Pancreas (tissue), 10 donors: ENCODE results near the gene CTNNA2. TPM values are rescaled to one million over a fixed set of nuclear protein-coding genes. Genes with fewer than 3 reads are reported as not detected.

Source experiments
- ATAC-seq, 4 donors: fragments of 200-7000 bp; cut with Tn5 transposase; one replicate each; pipeline versions ENCODE4 v1.8.0 to v1.9.1; 2020; ENCODE audit warnings: mild to moderate bottlenecking in 4 of 4, moderate library complexity in 4 of 4
- DNase-seq, 6 donors: peaks; one replicate each; pipeline ENCODE4 v3.0.0-alpha.2; 2020
- FAIRE-seq: peaks from 2 replicates; lab custom pipeline; 2012; peaks lifted over from hg19 to GRCh38; lab: Jason Lieb, UNC
- H3K27ac ChIP-seq, 4 donors: fragments of 200-600 bp; sonication (generic); 1 replicate in 3 of 4; 2 replicates in 1 of 4; pipeline versions ENCODE4 v1.5.0 to v1.8.0; 2020
- H3K27me3 ChIP-seq, 4 donors: fragments of 200-600 bp; one replicate each; pipeline ENCODE4 v1.8.0; 2021
- H3K36me3 ChIP-seq, 3 donors: fragments of 200-600 bp; sonication (generic) in 1 of 3; one replicate each; pipeline versions ENCODE4 v1.5.0 to v1.8.0; 2020 to 2021
- H3K4me1 ChIP-seq, 3 donors: fragments of 200-600 bp; one replicate each; pipeline ENCODE4 v1.8.0; 2021
- H3K4me3 ChIP-seq, 4 donors: fragments of 200-600 bp; sonication (generic) in 2 of 4; one replicate each; pipeline versions ENCODE4 v1.5.0 to v1.8.0; 2020 to 2021
- H3K9me3 ChIP-seq, 4 donors: fragments of 200-600 bp; one replicate each; pipeline ENCODE4 v1.8.0; 2021
- CTCF ChIP-seq, 4 donors: fragments of 200-600 bp; sonication (generic) in 3 of 4; IDR thresholded peaks; one replicate each; pipeline versions ENCODE4 v1.5.0 to v1.8.0; 2021; ENCODE audit warnings: antibody characterized with exemption in 4 of 4
- WGBS, 2 donors: extraction: QIAGEN DNeasy Blood & Tissue Kit; methylation state at CpG; one replicate each; pipeline ENCODE4 v1.1.7; 2013; 5-methylcytosine and 5-hydroxymethylcytosine counted together
- intact Hi-C, 3 donors: fragments of 100-400 bp; cut with DNase I; formaldehyde crosslinking; loops; one replicate each; pipeline versions ENCODE4 v1.11.1 to v1.14.2; 2022
- polyA plus RNA-seq, 2 donors: library from polyadenylated mRNA; stranded (reverse); fragments of 200-250 nt; gene quantifications; one replicate each; pipeline ENCODE4 v1.2.3, GENCODE V29; 2013
- total RNA-seq, 6 donors: library from RNA; stranded (reverse); fragmentation: NEBNext Ultra II Directional in 4 of 6; extraction: Animal tissue kit (Norgen Biotek cat#: 25700) in 4 of 6; gene quantifications; one replicate each; pipeline versions ENCODE4 v1.2.1 to v1.2.4, GENCODE V29; 2021 to 2023
- donor health status: healthy with polysubstance abuse.
- donor health status: DM: no; HTN: no; CAD: no; lungs with moderate emphysema.
- donor health status: DM: no; HTN: no; CAD: no.
- donor health status: control.
- donor health status: control.
- donor health status: Bipolar disorder and iron deficiency.
- donor health status: DM: yes; HTN: yes; CAD: no.
- donor health status: DM: no; HTN: no; CAD: no.
- donor health status: DM: no; HTN: no; CAD: no.
- donor health status: DM: yes; HTN: yes; CAD: no.

CTNNA2 gene
- total and polyA plus RNA-seq, 8 donors, result 0.25 to 12.1 (median 2.1) TPM

DNA sequence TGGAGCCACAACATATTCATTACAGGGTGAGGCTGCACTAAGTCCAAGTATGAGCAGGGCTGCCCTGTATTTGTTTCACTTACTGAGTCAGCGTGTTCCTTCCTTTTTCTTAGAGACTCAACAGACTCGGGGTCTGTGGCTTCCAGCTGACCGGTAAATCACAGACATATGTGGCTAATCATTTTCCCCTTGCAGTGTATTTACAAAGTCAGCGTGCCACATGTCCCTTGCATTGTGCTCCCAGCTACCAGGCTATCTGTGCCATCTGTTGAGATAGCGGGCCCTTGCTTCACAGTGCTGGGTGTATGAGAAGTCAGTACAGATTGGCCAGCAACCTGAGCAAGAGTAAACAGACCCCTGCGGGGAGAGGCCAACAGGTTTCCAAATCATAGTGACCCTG lies 537.4 kb downstream of the CTNNA2 start:
- H3K9me3 ChIP-seq, result no peaks in the 10 kb centered on the region
- no peaks in the 10 kb centered on the region for H3K4me1 ChIP-seq
- no peaks in the 10 kb centered on the region for H3K27me3 ChIP-seq
- WGBS, 2 donors, result 28 to 38% methylated on average over 6 of the region's 6 CpGs
- no peak for TF ChIP-seq CTCF (IDR thresholded peaks at IDR 0.05)
- no peak overlapping the region for H3K4me3 ChIP-seq
- DNase-seq, result peak in 1 of 6 donors; percentile 3
- no peaks in the 10 kb centered on the region for H3K36me3 ChIP-seq
- H3K27ac ChIP-seq, result no peak overlapping the region
- intact Hi-C loops, result no loop called here
- no peak for FAIRE-seq
- peak in 3 of 4 donors; percentile 19 to 81 (median 77) for ATAC-seq

DNA sequence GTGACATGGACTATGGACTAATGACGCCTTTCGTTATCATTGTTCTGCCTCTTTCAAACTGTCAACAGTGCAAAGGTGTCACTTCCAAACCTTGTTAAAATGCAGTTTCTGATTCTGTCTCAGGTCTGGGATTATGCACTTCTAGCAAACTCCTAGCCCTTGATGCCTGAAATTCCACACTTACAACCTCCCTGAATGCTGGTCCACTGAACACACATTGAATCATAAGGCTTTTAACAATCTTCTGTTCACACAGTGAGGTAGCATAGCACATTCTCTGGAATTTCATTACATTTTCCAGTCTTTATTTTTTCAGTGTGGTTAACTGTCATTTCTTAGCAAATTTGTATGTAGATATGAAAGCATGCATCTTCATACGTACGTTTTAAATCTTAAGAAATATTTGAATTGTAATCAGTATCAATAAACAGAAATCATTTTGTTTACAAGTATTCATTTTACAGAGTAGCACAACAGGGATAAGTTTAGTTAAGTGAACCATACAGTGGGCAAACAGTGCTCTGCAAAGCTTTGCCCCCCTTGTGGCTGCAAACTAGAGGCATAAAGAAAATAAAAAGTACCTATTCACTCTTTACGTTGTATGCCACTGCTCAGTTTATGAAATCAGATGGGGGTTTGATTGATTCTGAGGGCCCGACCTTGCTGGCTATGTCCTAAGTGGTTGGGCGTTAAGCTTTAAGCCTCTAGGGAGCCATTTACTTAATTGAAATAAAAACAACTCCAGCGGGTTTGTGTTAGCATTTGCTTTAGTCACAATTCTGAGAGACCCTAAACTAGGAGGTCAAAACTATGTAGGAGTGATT lies 540.9 kb downstream of the CTNNA2 start:
- no peak overlapping the region for H3K27ac ChIP-seq
- no peaks in the 10 kb centered on the region for H3K9me3 ChIP-seq
- TF ChIP-seq CTCF (IDR thresholded peaks at IDR 0.05), result no peak
- DNase-seq, result no peak
- no peaks in the 10 kb centered on the region for H3K4me1 ChIP-seq
- 22 to 32% methylated on average over 8 of the region's 8 CpGs for WGBS, 2 donors
- no peak for FAIRE-seq
- H3K27me3 ChIP-seq, result no peaks in the 10 kb centered on the region
- ATAC-seq, result peak in 1 of 4 donors; percentile 13
- intact Hi-C loops, result no loop called here
- no peaks in the 10 kb centered on the region for H3K36me3 ChIP-seq
- no peak overlapping the region for H3K4me3 ChIP-seq

- no peak for ATAC-seq
- DNase-seq, result no peak
- no peak overlapping the region for H3K27ac ChIP-seq
- intact Hi-C loops, result no loop called here
- 70 to 80% methylated on average over 2 of the region's 2 CpGs for WGBS, 2 donors
- no peaks in the 10 kb centered on the region for H3K9me3 ChIP-seq
- H3K36me3 ChIP-seq, result no peaks in the 10 kb centered on the region
- no peak for TF ChIP-seq CTCF (IDR thresholded peaks at IDR 0.05)
- FAIRE-seq, result no peak
- no peaks in the 10 kb centered on the region for H3K4me1 ChIP-seq
- H3K27me3 ChIP-seq, result no peaks in the 10 kb centered on the region
- no peak overlapping the region for H3K4me3 ChIP-seq
Observed at GRCh38 chr2:80054346-80054675, 541.5 kb downstream of the CTNNA2 start.

GRCh38 chr2:80057956-80058355 lies 545.1 kb downstream of the CTNNA2 start:
- intact Hi-C loops, result no loop called here
- H3K9me3 ChIP-seq, result no peaks in the 10 kb centered on the region
- ATAC-seq, result no peak
- WGBS, 2 donors, result 87 to 88% methylated on average over 1 of the region's 1 CpG
- TF ChIP-seq CTCF (IDR thresholded peaks at IDR 0.05), result no peak
- no peak overlapping the region for H3K27ac ChIP-seq
- no peak for DNase-seq
- no peaks in the 10 kb centered on the region for H3K4me1 ChIP-seq
- no peak overlapping the region for H3K4me3 ChIP-seq
- H3K36me3 ChIP-seq, result no peaks in the 10 kb centered on the region
- no peaks in the 10 kb centered on the region for H3K27me3 ChIP-seq
- no peak for FAIRE-seq

DNA sequence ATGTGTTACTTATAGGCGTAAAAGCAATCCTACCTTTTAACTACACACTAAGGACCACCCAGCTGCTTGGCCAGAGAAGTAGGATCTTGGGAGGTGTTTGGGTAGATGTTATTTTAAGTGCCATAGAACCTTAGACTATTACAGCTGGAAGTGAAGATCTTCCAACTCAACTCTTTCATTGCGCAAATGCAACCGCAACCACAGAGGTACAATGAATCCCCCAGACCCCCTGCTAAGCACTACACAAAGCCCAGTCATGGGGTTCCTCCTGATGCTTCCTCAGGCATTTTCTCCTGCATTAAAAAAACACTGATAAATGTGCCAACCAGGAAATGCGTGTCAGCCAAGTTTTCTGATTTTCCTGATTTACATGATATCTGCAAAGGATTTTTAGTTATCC lies 545.7 kb downstream of the CTNNA2 start:
- Histone ChIP-seq H3K27me3 (no peaks in the 10 kb centered on the region), H3K4me3 (no peak overlapping the region), H3K27ac (no peak overlapping the region), H3K9me3 (no peaks in the 10 kb centered on the region), H3K4me1 (no peaks in the 10 kb centered on the region), H3K36me3 (no peaks in the 10 kb centered on the region)
- WGBS, 2 donors, result 71 to 78% methylated on average over 4 of the region's 4 CpGs
- DNase-seq, result no peak
- no peak for ATAC-seq
- intact Hi-C loops, result no loop called here
- no peak for FAIRE-seq
- TF ChIP-seq CTCF (IDR thresholded peaks at IDR 0.05), result no peak
